IMR-90 (cell line): ENCODE data around the gene CBX6. TPM values are rescaled to one million over a fixed set of nuclear protein-coding genes. Genes with fewer than 3 reads are reported as not detected.

Experiments used
- ATAC-seq: fragments of 200-7000 bp; cut with Tn5 transposase; 2 replicates; pipeline ENCODE4 v1.9.1; 2020; ENCODE audit warnings: low read depth, mild to moderate bottlenecking, moderate library complexity
- BruUV-seq: library from RNA; stranded (reverse); fragments of 400-500 nt; replicated peaks from 2 replicates; lab custom pipeline; 2021; lab: Mats Ljungman, UMichigan
- CTCF ChIA-PET: fragments of 300-600 bp; formaldehyde crosslinking; extraction: SDS; loops from one replicate; lab custom pipeline; 2021; ENCODE audit warnings: antibody characterized with exemption; lab: Yijun Ruan, JAX
- POLR2A ChIA-PET: fragments of 300-600 bp; sonication (Branson Sonifier 250); formaldehyde crosslinking; loops from one replicate; lab custom pipeline; 2022; ENCODE audit warnings: antibody characterized with exemption; ENCODE audit not compliant: unreplicated experiment; lab: Charles Lee
- DNase-seq: peaks from one replicate; pipeline ENCODE4 v3.0.0; 2013
- H2AFZ ChIP-seq: replicated peaks from 2 replicates; pipeline ENCODE3; 2013; ENCODE audit warnings: low read length, mild to moderate bottlenecking; ENCODE audit not compliant: poor library complexity
- H2AK5ac ChIP-seq: 2 replicates; pipeline ENCODE4 v1.6.1; 2013; ENCODE audit warnings: low read depth, low read length, inconsistent platforms
- H2AK9ac ChIP-seq: replicated peaks from 2 replicates; pipeline ENCODE3; 2013; ENCODE audit warnings: mild to moderate bottlenecking, low read depth, low read length, moderate library complexity; ENCODE audit not compliant: poor library complexity
- H2BK120ac ChIP-seq: 2 replicates; pipeline ENCODE4 v1.6.1; 2013; ENCODE audit warnings: low read depth, low read length, inconsistent platforms
- H2BK15ac ChIP-seq: 3 replicates; pipeline ENCODE4 v1.6.1; 2013; ENCODE audit warnings: low read depth, low read length, inconsistent platforms
- H2BK20ac ChIP-seq: 2 replicates; pipeline ENCODE4 v1.6.1; 2013; ENCODE audit warnings: low read depth, mild to moderate bottlenecking, inconsistent platforms, low read length, moderate library complexity
- H2BK5ac ChIP-seq: 2 replicates; pipeline ENCODE4 v1.6.1; 2013; ENCODE audit warnings: mild to moderate bottlenecking, low read depth, low read length, inconsistent platforms; ENCODE audit not compliant: poor library complexity, severe bottlenecking
- H3K14ac ChIP-seq: replicated peaks from 2 replicates; pipeline ENCODE4 v1.6.1; 2013; ENCODE audit warnings: low read depth, low read length, inconsistent platforms
- H3K18ac ChIP-seq: 2 replicates; pipeline ENCODE4 v1.6.1; 2013; ENCODE audit warnings: low read depth, low read length, control low read depth
- H3K23ac ChIP-seq: 2 replicates; pipeline ENCODE4 v1.6.1; 2013; ENCODE audit warnings: low read depth, low read length, inconsistent platforms
- H3K27ac ChIP-seq: 2 replicates; pipeline ENCODE4 v1.5.1; 2013; ENCODE audit warnings: mild to moderate bottlenecking, control low read depth, low read length; ENCODE audit not compliant: insufficient read depth
- H3K27me3 ChIP-seq: 2 replicates; pipeline ENCODE4 v1.6.1; 2013; ENCODE audit warnings: low read length; ENCODE audit not compliant: control insufficient read depth, insufficient read depth
- H3K36me3 ChIP-seq: 2 replicates; pipeline ENCODE4 v1.6.1; 2013; ENCODE audit warnings: low read length, mixed read lengths; ENCODE audit not compliant: control insufficient read depth, insufficient read depth
- H3K4ac ChIP-seq: 2 replicates; pipeline ENCODE4 v1.6.1; 2013; ENCODE audit warnings: low read depth, low read length, inconsistent platforms
- H3K4me1 ChIP-seq: 2 replicates; pipeline ENCODE4 v1.6.1; 2013; ENCODE audit warnings: low read length, mixed read lengths; ENCODE audit not compliant: control insufficient read depth, insufficient read depth
- H3K4me2 ChIP-seq: 2 replicates; pipeline ENCODE4 v1.6.1; 2013; ENCODE audit warnings: low read depth, mild to moderate bottlenecking, control low read depth, low read length, moderate library complexity
- H3K4me3 ChIP-seq: 2 replicates; pipeline ENCODE4 v1.5.1; 2013; ENCODE audit warnings: low read depth, mild to moderate bottlenecking, control low read depth, low read length, moderate library complexity; ENCODE audit not compliant: insufficient read depth
- H3K56ac ChIP-seq: 2 replicates; pipeline ENCODE4 v1.6.1; 2013; ENCODE audit warnings: low read length, inconsistent platforms; ENCODE audit not compliant: insufficient read depth; ENCODE audit errors: extremely low read depth
- H3K79me1 ChIP-seq, 2 experiments: 2 replicates each; pipeline ENCODE4 v1.6.1; 2013; ENCODE audit warnings: low read length in 2 of 2, inconsistent platforms in 1 of 2, low read depth in 1 of 2
- H3K9ac ChIP-seq: 2 replicates; pipeline ENCODE4 v1.6.1; 2013; ENCODE audit warnings: low read depth, low read length, control low read depth
- H3K9me1 ChIP-seq: 2 replicates; pipeline ENCODE4 v1.6.1; 2013; ENCODE audit warnings: low read length, inconsistent platforms; ENCODE audit not compliant: insufficient read depth
- H3K9me3 ChIP-seq: 2 replicates; pipeline ENCODE4 v1.6.1; 2013; ENCODE audit warnings: low read length; ENCODE audit not compliant: control insufficient read depth, insufficient read depth
- H4K20me1 ChIP-seq: 2 replicates; pipeline ENCODE4 v1.6.1; 2013; ENCODE audit warnings: low read length, inconsistent platforms; ENCODE audit not compliant: insufficient read depth
- H4K5ac ChIP-seq: 2 replicates; pipeline ENCODE4 v1.6.1; 2013; ENCODE audit warnings: mild to moderate bottlenecking, low read depth, low read length, control low read depth
- H4K8ac ChIP-seq, 2 experiments: 2 replicates each; pipeline ENCODE4 v1.6.1; 2013; ENCODE audit warnings: low read depth in 2 of 2, low read length in 2 of 2, control low read depth in 1 of 2, inconsistent platforms in 1 of 2
- H4K91ac ChIP-seq: 2 replicates; pipeline ENCODE4 v1.6.1; 2013; ENCODE audit warnings: low read depth, low read length, inconsistent platforms; ENCODE audit not compliant: insufficient read depth
- CTCF ChIP-seq: conservative IDR thresholded peaks from 2 replicates; pipeline ENCODE4 v1.5.1; 2012; ENCODE audit warnings: mild to moderate bottlenecking, low read depth, low read length, improper control_type of control experiment
- MAFK ChIP-seq: IDR thresholded peaks from 2 replicates; pipeline ENCODE4 v1.6.1; 2012; ENCODE audit warnings: low read depth, low read length, improper control_type of control experiment
- MXI1 ChIP-seq: IDR thresholded peaks from 2 replicates; pipeline ENCODE4 v1.6.1; 2012; ENCODE audit warnings: low read depth, mild to moderate bottlenecking, low read length, moderate library complexity, borderline replicate concordance
- NFE2L2 ChIP-seq: fragments of 150-350 bp; IDR thresholded peaks from 2 replicates; pipeline ENCODE4 v1.6.1; 2016; ENCODE audit warnings: low read depth, mild to moderate bottlenecking, low read length
- RAD21 ChIP-seq: IDR thresholded peaks from 2 replicates; pipeline ENCODE4 v1.6.1; 2012; ENCODE audit warnings: low read length, improper control_type of control experiment
- RFX5 ChIP-seq: IDR thresholded peaks from 2 replicates; pipeline ENCODE4 v1.8.0; 2012; ENCODE audit warnings: low read depth, mild to moderate bottlenecking, low read length, moderate library complexity
- WGBS, 2 experiments: methylation state at CpG; one replicate each; pipeline versions ENCODE4 v1.1.5 to v1.1.7; 2013; ENCODE audit warnings: missing lambda C conversion rate in 2 of 2; ENCODE audit not compliant: insufficient read length in 1 of 2; ENCODE audit errors: extremely low coverage in 2 of 2; 5-methylcytosine and 5-hydroxymethylcytosine counted together
- dilution Hi-C: fragments of 300-500 bp; cut with HindIII; formaldehyde crosslinking; loops from one replicate; pipeline ENCODE4 v1.14.3; 2018; ENCODE audit warnings: low sequenced_read_pairs; ENCODE audit not compliant: unreplicated experiment
- in situ Hi-C: fragments of 300-500 bp; cut with MboI; formaldehyde crosslinking; loops from 3 replicates; pipeline ENCODE4 v1.14.3; 2019; ENCODE audit warnings: low sequenced_read_pairs, inconsistent platforms, mixed read lengths
- intact Hi-C: fragments of 100-400 bp; cut with micrococcal nuclease; formaldehyde crosslinking; loops from 2 replicates; pipeline ENCODE4 v1.10.0; 2022
- polyA plus RNA-seq, 3 experiments: library from polyadenylated mRNA; depleted of rRNA; stranded (reverse); fragments of >200 nt; gene quantifications; 2 replicates each; pipeline ENCODE4 v1.2.3, GENCODE V29; 2012; ENCODE audit warnings: low replicate concordance in 1 of 3
- total RNA-seq: library from RNA; depleted of rRNA; stranded (reverse); fragments of >200 nt; gene quantifications from 2 replicates; pipeline ENCODE4 v1.2.3, GENCODE V29; 2012

CBX6 gene
- total and polyA plus RNA-seq, 2 of the 4 experiments (the other 2 are of a cell fraction) = 15.2 to 19.0 TPM

- H3K9ac ChIP-seq = peak overlapping the region; percentile 87
- CTCF ChIA-PET = interaction anchor here (1.4 kb wide), 1 partner anchor 104 kb away, joined by 3 read pairs; no protein-coding TSS in a partner anchor
Observed at GRCh38 chr22:38872831-38873248, 824 bp upstream of the CBX6 start.

More at GRCh38 chr22:38872831-38873248, 824 bp upstream of the CBX6 start:
- DNase-seq (peak; percentile 32), ATAC-seq (peak; percentile 22)
- Histone ChIP-seq H3K79me1 (peaks cover 17 to 37% of the 10 kb centered on the region in 2 experiments), H2BK5ac (peak overlapping the region; percentile 86), H3K4me1 (no peaks in the 10 kb centered on the region), H3K9me3 (no peaks in the 10 kb centered on the region), H4K8ac (peak overlapping the region; percentile 93 to 94), H2AFZ (peak overlapping the region; percentile 99), H4K5ac (peak overlapping the region; percentile 70), H3K36me3 (peaks cover 12% of the 10 kb centered on the region), H3K27me3 (no peaks in the 10 kb centered on the region), H3K4ac (peak overlapping the region; percentile 91), H2AK5ac (peak overlapping the region; percentile 72; the same call in 1 of the 2 replicates), H2BK15ac (peak overlapping the region; percentile 55; the same call in 1 of the 3 replicates), H4K91ac (peak overlapping the region; percentile 85; the same call in 1 of the 2 replicates), H4K20me1 (peaks cover 27% of the 10 kb centered on the region), H3K27ac (peak overlapping the region; percentile 95), H3K4me2 (peak overlapping the region; percentile 85), H3K56ac (peak overlapping the region; percentile 74), H3K14ac (peak overlapping the region; percentile 89), H2AK9ac (peak overlapping the region; percentile 92), H3K4me3 (peak overlapping the region; percentile 70), H2BK120ac (peak overlapping the region; percentile 93), H3K23ac (peak overlapping the region; percentile 86; the same call in 1 of the 2 replicates), H2BK20ac (peak overlapping the region; percentile 29; the same call in 1 of the 2 replicates), H3K9me1 (peaks cover 4% of the 10 kb centered on the region; the same call in 1 of the 2 replicates), H3K18ac (peak overlapping the region; percentile 70)
- TF ChIP-seq MXI1 (no peak), NFE2L2 (no peak), MAFK (no peak), RAD21 (no peak), RFX5 (no peak), CTCF (no peak)
- WGBS, 2 experiments = no CpG with 5 or more reads among the region's 37 CpGs
- POLR2A ChIA-PET = no interaction called here
- in situ Hi-C loops (loop anchor here (25.0 kb wide), 1 partner anchor 239 kb away; no protein-coding TSS in a partner anchor), intact Hi-C loops (loop anchor here (2.0 to 5.0 kb wide), 3 partner anchors 52 to 434 kb away; partner anchors contain the start of gene APOBEC3B), dilution Hi-C loops (no loop called here)
- no TSS peak for BruUV-seq
